Measurements from ENCODE around the gene NLN. TPM values are rescaled to one million over a fixed set of nuclear protein-coding genes. Genes with fewer than 3 reads are reported as not detected.

NLN gene
- total and polyA plus RNA-seq, 9 of the 15 experiments (the other 6 are each of a cell fraction or from before 2014, with no cell fraction given) = 6.9 to 45.2 (median 28.8) TPM

DNA sequence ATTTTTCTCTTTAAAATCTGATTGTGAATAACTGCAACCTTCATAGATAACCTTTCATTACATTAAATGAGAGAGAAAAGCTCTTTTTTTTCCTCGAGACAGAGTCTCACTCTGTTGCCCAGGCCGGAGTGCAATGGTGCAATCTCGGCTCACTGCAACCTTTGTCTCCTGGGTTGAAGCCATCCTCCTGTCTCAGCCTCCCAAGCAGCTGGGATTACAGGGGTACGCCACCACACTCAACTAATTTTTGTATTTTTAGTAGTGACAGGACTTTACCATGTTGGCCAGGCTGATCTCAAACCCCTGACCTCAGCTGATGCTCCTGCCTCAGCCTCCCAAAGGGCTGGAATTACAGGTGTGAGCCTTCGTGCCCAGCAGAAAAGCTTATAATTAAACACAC lies 134.5 kb downstream of the NLN start (continued):
- TF ChIP-seq ZNF707 (CRISPR knock-in tag; conservative IDR thresholded peaks at IDR 0.05) = no peak

DNA sequence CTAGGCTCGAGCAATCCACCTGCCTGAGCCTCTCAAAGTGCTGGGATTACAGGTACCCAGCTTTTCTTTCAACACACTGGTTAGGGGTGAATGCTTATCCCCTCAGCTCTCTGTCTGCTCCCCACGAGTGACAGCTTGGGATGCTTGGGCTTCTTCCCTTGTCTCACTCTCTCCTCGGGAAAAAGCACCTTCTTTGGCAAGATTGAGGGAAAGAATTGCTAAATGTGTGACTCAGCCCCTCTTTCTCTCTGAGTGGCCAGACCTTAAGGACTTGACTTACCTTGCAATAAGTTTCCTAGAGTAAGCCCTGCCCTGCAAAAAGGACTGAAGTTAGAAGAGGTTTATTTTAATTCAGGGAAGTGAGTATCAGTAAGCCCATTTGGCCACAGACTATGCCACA lies 136.3 kb downstream of the NLN start:
- CTCF ChIA-PET (ENCODE audit: low intra/inter-chr PET ratio) = no interaction called here
- no peaks in the 10 kb centered on the region; a peak in 2 of 5 replicates for H3K4me1 ChIP-seq (replicated peaks in 1 of 2; ENCODE audit: control insufficient read depth in 2 of 2, insufficient read depth in 2 of 2, low read length in 2 of 2)
- H3K9me1 ChIP-seq (ENCODE audit: control insufficient read depth, insufficient read depth, low read length) = no peaks in the 10 kb centered on the region
- no peak for FAIRE-seq
- ATAC-seq = no peak; the same call in 2 of the 3 replicates
- H3K27ac ChIP-seq (ENCODE audit: extremely low read depth, low read depth, low read length) = no peak overlapping the region
- POLR2A ChIA-PET = interaction anchor here (0.9 kb wide), 1 partner anchor 14 kb away, joined by 4 read pairs; no protein-coding TSS in a partner anchor
- no peak overlapping the region for H3K4me3 ChIP-seq
- no peaks in the 10 kb centered on the region for H3K9me3 ChIP-seq (replicated peaks; ENCODE audit: control insufficient read depth, insufficient read depth, low read depth, low read length)
- H3K27me3 ChIP-seq (ENCODE audit: control insufficient read depth in 2 of 2, insufficient read depth in 2 of 2, low read length in 2 of 2) = no peaks in the 10 kb centered on the region
- H3K4me2 ChIP-seq (ENCODE audit: insufficient read depth, low read length) = no peak overlapping the region
- BruUV-seq (replicated peaks) = no TSS peak
- intact Hi-C loops (cut with micrococcal nuclease) (no loop called here), in situ Hi-C loops (cut with MboI) (no loop called here)
- H2AFZ ChIP-seq (ENCODE audit: low read depth, low read length) = no peak overlapping the region
- H3K36me3 ChIP-seq (ENCODE audit: control insufficient read depth, insufficient read depth, low read length) = no peaks in the 10 kb centered on the region
- TF ChIP-seq, protein P1, sequence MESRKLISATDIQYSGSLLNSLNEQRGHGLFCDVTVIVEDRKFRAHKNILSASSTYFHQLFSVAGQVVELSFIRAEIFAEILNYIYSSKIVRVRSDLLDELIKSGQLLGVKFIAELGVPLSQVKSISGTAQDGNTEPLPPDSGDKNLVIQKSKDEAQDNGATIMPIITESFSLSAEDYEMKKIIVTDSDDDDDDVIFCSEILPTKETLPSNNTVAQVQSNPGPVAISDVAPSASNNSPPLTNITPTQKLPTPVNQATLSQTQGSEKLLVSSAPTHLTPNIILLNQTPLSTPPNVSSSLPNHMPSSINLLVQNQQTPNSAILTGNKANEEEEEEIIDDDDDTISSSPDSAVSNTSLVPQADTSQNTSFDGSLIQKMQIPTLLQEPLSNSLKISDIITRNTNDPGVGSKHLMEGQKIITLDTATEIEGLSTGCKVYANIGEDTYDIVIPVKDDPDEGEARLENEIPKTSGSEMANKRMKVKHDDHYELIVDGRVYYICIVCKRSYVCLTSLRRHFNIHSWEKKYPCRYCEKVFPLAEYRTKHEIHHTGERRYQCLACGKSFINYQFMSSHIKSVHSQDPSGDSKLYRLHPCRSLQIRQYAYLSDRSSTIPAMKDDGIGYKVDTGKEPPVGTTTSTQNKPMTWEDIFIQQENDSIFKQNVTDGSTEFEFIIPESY (CRISPR knock-in tag; IDR thresholded peaks at IDR 0.05) = no peak
- TF ChIP-seq CBFA2T3 (IDR thresholded peaks at IDR 0.05) = no peak
- WGBS (ENCODE audit: insufficient coverage, low coverage, missing lambda C conversion rate) = 2% methylated on average over 3 of the region's 3 CpGs
- H3K9ac ChIP-seq (ENCODE audit: insufficient read depth in 1 of 2, low read depth in 2 of 2, low read length in 2 of 2) = no peak overlapping the region
- H3K79me2 ChIP-seq (ENCODE audit: control insufficient read depth, insufficient read depth, low read length) = no peaks in the 10 kb centered on the region
- H4K20me1 ChIP-seq (replicated peaks; ENCODE audit: control insufficient read depth, insufficient read depth, low read length) = no peaks in the 10 kb centered on the region
- DNase-seq (ENCODE audit: extremely low read depth in 1 of 4, low spot score in 3 of 4) = no peak
